Measurements from ENCODE around the gene BLCAP. TPM values are rescaled to one million over a fixed set of nuclear protein-coding genes. Genes with fewer than 3 reads are reported as not detected.

Gene BLCAP
- total RNA-seq, 3 donors from 2014 or later (not counting 1 experiment from before 2014, with no cell fraction given): 60.4 to 80.1 (median 77.9) TPM

DNA sequence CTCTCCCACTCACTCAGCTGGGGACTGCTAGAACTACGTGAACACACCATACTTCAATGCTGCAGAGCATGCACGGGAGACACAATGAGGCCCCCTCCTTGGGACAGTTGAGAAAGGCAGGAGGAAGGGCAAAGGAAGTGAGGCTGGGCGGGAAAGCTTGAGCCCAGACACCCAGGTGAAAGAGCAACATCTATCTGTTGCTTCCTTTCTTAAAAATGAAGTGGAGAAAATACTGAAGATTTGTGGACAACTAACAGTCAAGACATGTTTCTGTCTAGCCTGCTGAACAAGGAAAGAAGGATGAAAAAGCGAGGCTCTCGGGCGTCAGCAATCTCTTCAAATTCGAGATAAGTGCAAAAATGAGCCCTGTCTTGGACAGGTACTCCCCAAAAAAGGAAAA, 9.6 kb downstream of the BLCAP start:
- H3K4me3 Mint-ChIP-seq: no peak overlapping the region
- no peaks in the 10 kb centered on the region for H3K36me3 Mint-ChIP-seq
- H3K27me3 Mint-ChIP-seq (ENCODE audit: low read depth in 2 of 2): peaks cover 0 to 4% of the 10 kb centered on the region in 2 donors
- no peaks in the 10 kb centered on the region for H3K9me3 ChIP-seq (ENCODE audit: control insufficient read depth, insufficient read depth, low read length)
- no peak overlapping the region for H3K27ac ChIP-seq (ENCODE audit: low read length)
- peaks cover 27% of the 10 kb centered on the region for H3K36me3 ChIP-seq (ENCODE audit: control insufficient read depth, insufficient read depth, low read length)
- TF ChIP-seq, protein P1, sequence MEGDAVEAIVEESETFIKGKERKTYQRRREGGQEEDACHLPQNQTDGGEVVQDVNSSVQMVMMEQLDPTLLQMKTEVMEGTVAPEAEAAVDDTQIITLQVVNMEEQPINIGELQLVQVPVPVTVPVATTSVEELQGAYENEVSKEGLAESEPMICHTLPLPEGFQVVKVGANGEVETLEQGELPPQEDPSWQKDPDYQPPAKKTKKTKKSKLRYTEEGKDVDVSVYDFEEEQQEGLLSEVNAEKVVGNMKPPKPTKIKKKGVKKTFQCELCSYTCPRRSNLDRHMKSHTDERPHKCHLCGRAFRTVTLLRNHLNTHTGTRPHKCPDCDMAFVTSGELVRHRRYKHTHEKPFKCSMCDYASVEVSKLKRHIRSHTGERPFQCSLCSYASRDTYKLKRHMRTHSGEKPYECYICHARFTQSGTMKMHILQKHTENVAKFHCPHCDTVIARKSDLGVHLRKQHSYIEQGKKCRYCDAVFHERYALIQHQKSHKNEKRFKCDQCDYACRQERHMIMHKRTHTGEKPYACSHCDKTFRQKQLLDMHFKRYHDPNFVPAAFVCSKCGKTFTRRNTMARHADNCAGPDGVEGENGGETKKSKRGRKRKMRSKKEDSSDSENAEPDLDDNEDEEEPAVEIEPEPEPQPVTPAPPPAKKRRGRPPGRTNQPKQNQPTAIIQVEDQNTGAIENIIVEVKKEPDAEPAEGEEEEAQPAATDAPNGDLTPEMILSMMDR (IDR thresholded peaks at IDR 0.05): no peak
- intact Hi-C loops (cut with micrococcal nuclease): no loop called here
- H3K4me3 ChIP-seq (ENCODE audit: low read length): no peak overlapping the region
- H3K27ac Mint-ChIP-seq: no peak overlapping the region
- peaks cover 10% of the 10 kb centered on the region for H3K4me1 ChIP-seq (ENCODE audit: control insufficient read depth, insufficient read depth, low read length)
- H3K4me1 Mint-ChIP-seq: peaks cover 24 to 49% of the 10 kb centered on the region in 2 donors
- no peak for DNase-seq
- H3K27me3 ChIP-seq (ENCODE audit: control insufficient read depth, insufficient read depth, low read length): no peaks in the 10 kb centered on the region
- ATAC-seq: no peak
- WGBS (ENCODE audit: insufficient coverage): 92% methylated on average over 7 of the region's 7 CpGs
- no peaks in the 10 kb centered on the region for H3K9me3 Mint-ChIP-seq

DNA sequence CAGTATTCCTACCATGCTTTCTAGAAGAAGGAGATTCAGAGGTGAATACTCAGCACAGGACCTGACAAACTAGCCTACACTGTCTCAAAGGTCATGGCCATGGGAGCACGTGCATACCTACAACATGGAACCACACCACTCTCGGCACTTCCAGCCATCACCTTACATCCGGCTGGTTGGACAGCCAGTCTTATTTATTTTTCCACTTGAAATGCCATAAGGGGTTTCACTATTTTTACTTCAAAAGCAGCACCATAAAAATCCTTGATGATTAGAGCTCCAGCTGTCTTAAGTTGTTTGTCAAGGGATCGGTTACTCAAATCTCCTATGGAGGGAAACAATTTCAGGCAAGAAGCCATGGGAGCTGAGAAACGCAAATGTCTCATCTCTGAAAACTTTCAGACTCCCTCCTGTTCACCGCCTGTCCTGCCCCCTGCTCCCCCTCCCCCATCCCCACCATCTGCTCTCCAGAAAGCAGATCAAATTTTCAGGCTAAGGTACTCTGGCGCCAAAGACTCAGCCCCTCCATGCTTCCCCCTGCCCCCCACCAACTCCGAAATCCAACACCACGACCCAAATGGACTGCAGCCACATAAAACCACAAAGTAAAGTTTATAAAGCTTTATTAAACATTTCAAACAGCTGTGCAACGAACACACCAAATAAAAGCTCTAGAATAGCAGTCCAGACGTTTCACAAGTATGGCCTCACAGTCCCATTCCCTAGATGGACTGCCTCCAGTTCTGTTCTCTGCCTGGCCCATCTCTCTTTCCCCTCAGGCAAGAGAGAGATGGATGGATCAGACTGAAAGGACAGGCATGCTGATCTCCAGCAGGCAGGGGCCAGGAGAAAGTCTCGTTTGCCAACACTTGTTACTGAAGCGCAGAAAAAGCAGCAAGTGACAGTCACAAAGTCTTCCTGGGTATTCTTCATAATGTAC, 10.6 kb downstream of the BLCAP start:
- Mint-ChIP-seq H3K36me3 (no peaks in the 10 kb centered on the region), H3K4me3 (no peak overlapping the region), H3K9me3 (no peaks in the 10 kb centered on the region), H3K27ac (no peak overlapping the region), H3K4me1 (peaks cover 24 to 50% of the 10 kb centered on the region in 2 donors), H3K27me3 (ENCODE audit: low read depth in 2 of 2) (peaks cover 0 to 4% of the 10 kb centered on the region in 2 donors)
- Histone ChIP-seq H3K9me3 (ENCODE audit: control insufficient read depth, insufficient read depth, low read length) (no peaks in the 10 kb centered on the region), H3K27ac (ENCODE audit: low read length) (no peak overlapping the region), H3K27me3 (ENCODE audit: control insufficient read depth, insufficient read depth, low read length) (no peaks in the 10 kb centered on the region), H3K36me3 (ENCODE audit: control insufficient read depth, insufficient read depth, low read length) (peaks cover 30% of the 10 kb centered on the region), H3K4me1 (ENCODE audit: control insufficient read depth, insufficient read depth, low read length) (peaks cover 10% of the 10 kb centered on the region), H3K4me3 (ENCODE audit: low read length) (no peak overlapping the region)
- intact Hi-C loops (cut with micrococcal nuclease): no loop called here
- TF ChIP-seq, protein P1 (IDR thresholded peaks at IDR 0.05): no peak
- ATAC-seq (no peak), DNase-seq (no peak)
- 94% methylated on average over 13 of the region's 13 CpGs for WGBS (ENCODE audit: insufficient coverage)

DNA sequence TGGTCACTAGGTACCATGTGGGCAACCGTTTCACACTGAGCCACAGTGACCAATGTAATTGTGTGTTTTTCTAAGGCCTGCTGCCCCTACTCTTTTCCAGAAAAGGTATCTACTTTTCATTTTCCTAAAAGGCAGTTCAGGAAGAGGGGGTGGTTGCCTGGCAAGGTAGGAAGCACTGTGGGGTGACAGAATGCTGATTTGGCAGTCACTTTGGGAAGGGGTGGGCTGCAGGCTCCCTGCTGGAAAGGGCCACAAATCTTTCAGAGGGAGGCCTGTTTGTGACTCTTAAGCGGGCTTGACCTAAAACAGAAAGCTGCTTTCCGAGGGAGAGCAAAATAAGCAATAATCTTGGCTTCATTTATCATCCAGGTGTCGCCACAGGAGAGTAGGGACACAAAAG, 11.8 kb downstream of the BLCAP start:
- TF ChIP-seq, protein P1 (IDR thresholded peaks at IDR 0.05): no peak
- H3K4me1 ChIP-seq (ENCODE audit: control insufficient read depth, insufficient read depth, low read length): peaks cover 3% of the 10 kb centered on the region
- H3K27me3 ChIP-seq (ENCODE audit: control insufficient read depth, insufficient read depth, low read length): no peaks in the 10 kb centered on the region
- DNase-seq (no peak), ATAC-seq (no peak)
- Mint-ChIP-seq H3K27me3 (ENCODE audit: low read depth in 2 of 2) (no peaks in the 10 kb centered on the region), H3K4me1 (peaks cover 18 to 45% of the 10 kb centered on the region in 2 donors), H3K4me3 (no peak overlapping the region), H3K36me3 (no peaks in the 10 kb centered on the region), H3K9me3 (no peaks in the 10 kb centered on the region), H3K27ac (no peak overlapping the region)
- H3K4me3 ChIP-seq (ENCODE audit: low read length): no peak overlapping the region
- no peak overlapping the region for H3K27ac ChIP-seq (ENCODE audit: low read length)
- 95% methylated on average over 4 of the region's 4 CpGs for WGBS (ENCODE audit: insufficient coverage)
- intact Hi-C loops (cut with micrococcal nuclease): no loop called here
- H3K9me3 ChIP-seq (ENCODE audit: control insufficient read depth, insufficient read depth, low read length): no peaks in the 10 kb centered on the region
- H3K36me3 ChIP-seq (ENCODE audit: control insufficient read depth, insufficient read depth, low read length): peaks cover 31% of the 10 kb centered on the region

All from natural killer cell (primary cell).